Kidney (tissue), 14 donors: ENCODE data around the gene SURF1. TPM values are rescaled to one million over a fixed set of nuclear protein-coding genes. Genes with fewer than 3 reads are reported as not detected.

Experiments
- DNase-seq, 5 donors: peaks; one replicate each; pipeline ENCODE4 v3.0.0-alpha.2; 2013 to 2020
- FAIRE-seq: peaks from 2 replicates; lab custom pipeline; 2012; peaks lifted over from hg19 to GRCh38; lab: Jason Lieb, UNC
- H3K27ac ChIP-seq, 2 donors: one replicate each; pipeline ENCODE4 v1.7.0; 2013; ENCODE audit warnings: low read depth in 2 of 2, low read length in 2 of 2, inconsistent platforms in 1 of 2
- H3K27me3 ChIP-seq: one replicate; pipeline ENCODE4 v1.7.1; 2013; ENCODE audit warnings: low read length, inconsistent platforms; ENCODE audit not compliant: control insufficient read depth, insufficient read depth
- H3K36me3 ChIP-seq, 3 donors: one replicate each; pipeline versions ENCODE4 v1.7.0 to v1.7.1; 2013; ENCODE audit warnings: low read length in 3 of 3, control low read depth in 1 of 3, inconsistent platforms in 1 of 3; ENCODE audit not compliant: insufficient read depth in 3 of 3, control insufficient read depth in 2 of 3
- H3K4me1 ChIP-seq, 3 donors: one replicate each; pipeline versions ENCODE4 v1.7.0 to v1.7.1; 2013; ENCODE audit warnings: low read length in 3 of 3, inconsistent platforms in 1 of 3, low read depth in 1 of 3; ENCODE audit not compliant: control insufficient read depth in 2 of 3, insufficient read depth in 2 of 3
- H3K4me3 ChIP-seq, 3 donors: one replicate each; pipeline versions ENCODE4 v1.7.0 to v1.8.1; 2013; ENCODE audit warnings: low read length in 3 of 3, control low read depth in 1 of 3, inconsistent platforms in 1 of 3
- H3K9ac ChIP-seq, 3 donors: one replicate each; pipeline versions ENCODE4 v1.7.0 to v1.7.1; 2013; ENCODE audit warnings: low read length in 3 of 3, control low read depth in 1 of 3, inconsistent platforms in 1 of 3
- H3K9me3 ChIP-seq, 3 donors: one replicate each; pipeline versions ENCODE4 v1.7.0 to v1.7.1; 2013; ENCODE audit warnings: low read length in 3 of 3, control low read depth in 1 of 3, inconsistent platforms in 1 of 3; ENCODE audit not compliant: control insufficient read depth in 2 of 3, insufficient read depth in 1 of 3
- intact Hi-C: fragments of 100-400 bp; cut with DNase I; formaldehyde crosslinking; loops from one replicate; pipeline ENCODE4 v1.11.1; 2022
- polyA plus RNA-seq: library from polyadenylated mRNA; stranded (reverse); fragments of 350-450 nt; fragmentation: Illumina TruSeq; extraction: RNeasy Lipid Tissue Mini Kit (QIAGEN cat#74804); gene quantifications from one replicate; pipeline ENCODE4 v1.2.3, GENCODE V29; 2014; ENCODE audit warnings: low read depth, low replicate concordance; ENCODE audit not compliant: insufficient read depth
- total RNA-seq: library from RNA; stranded (reverse); fragmentation: NEBNext Ultra II Directional; extraction: Animal tissue kit (Norgen Biotek cat#: 25700); gene quantifications from one replicate; pipeline ENCODE4 v1.2.1, GENCODE V29; 2021
- TF ChIP-seq, protein P1 (sequence below): IDR thresholded peaks from 3 replicates; pipeline ENCODE4 v1.5.1; 2012; ENCODE audit warnings: mild to moderate bottlenecking, moderate library complexity, borderline replicate concordance; ENCODE audit not compliant: insufficient read depth; ENCODE audit errors: extremely low read depth
- donor health status: control.
- donor health status: control.
- donor health status: control.
- donor health status: control.
- donor health status: control.
- donor health status: DM: yes; HTN: yes; CAD: no.
- donor health status: Normal renal cell carcinoma (clear cell type).

The SURF1 gene
- total and polyA plus RNA-seq, 2 donors from 2014 or later = 45.0 to 165 TPM

DNA sequence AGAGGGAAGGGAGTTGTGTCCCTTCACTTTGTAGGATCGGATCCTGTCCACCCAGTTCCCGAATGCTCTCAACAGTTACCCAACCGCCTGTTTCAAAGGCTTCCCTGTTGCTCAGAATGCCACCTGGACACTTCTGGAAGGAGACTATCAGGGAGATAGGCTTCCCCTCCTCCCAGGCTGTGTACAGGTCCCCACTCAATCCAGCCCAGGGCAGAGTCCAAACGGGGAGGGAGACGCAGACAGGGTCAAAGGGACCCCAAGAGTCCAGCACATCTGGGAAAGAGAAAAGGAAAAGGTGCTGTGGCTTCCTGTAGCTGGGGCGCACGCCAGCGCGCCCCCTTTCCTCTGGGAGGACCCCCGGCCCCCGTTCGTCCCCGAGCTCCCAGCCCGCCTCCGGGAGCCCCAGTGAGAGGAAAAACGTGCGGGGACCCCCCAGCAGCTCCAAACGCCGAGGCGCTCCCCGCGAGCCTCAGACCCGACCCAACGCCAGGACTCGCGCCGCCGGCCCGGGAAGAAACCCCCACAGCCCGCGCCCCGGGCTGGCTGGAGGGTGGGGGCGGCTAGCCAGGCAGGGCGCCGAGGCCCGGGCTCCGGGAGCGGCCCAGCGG is 18.9 kb upstream of the SURF1 start:
- Histone ChIP-seq H3K27ac (peak overlapping the region; percentile 77 to 89), H3K36me3 (peaks cover 2 to 11% (median 3%) of the 10 kb centered on the region in 3 donors), H3K9ac (peak overlapping the region; percentile 79 to 98 (median 92)), H3K4me3 (peak overlapping the region; percentile 77 to 95 (median 87)), H3K27me3 (no peaks in the 10 kb centered on the region), H3K4me1 (peaks cover 0 to 31% (median 14%) of the 10 kb centered on the region in 3 donors), H3K9me3 (peaks cover 0 to 3% (median 0%) of the 10 kb centered on the region in 3 donors)
- DNase-seq = peak in 4 of 5 donors; percentile 37 to 66 (median 56)
- intact Hi-C loops = no loop called here
- FAIRE-seq = no peak
- TF ChIP-seq, protein P1, sequence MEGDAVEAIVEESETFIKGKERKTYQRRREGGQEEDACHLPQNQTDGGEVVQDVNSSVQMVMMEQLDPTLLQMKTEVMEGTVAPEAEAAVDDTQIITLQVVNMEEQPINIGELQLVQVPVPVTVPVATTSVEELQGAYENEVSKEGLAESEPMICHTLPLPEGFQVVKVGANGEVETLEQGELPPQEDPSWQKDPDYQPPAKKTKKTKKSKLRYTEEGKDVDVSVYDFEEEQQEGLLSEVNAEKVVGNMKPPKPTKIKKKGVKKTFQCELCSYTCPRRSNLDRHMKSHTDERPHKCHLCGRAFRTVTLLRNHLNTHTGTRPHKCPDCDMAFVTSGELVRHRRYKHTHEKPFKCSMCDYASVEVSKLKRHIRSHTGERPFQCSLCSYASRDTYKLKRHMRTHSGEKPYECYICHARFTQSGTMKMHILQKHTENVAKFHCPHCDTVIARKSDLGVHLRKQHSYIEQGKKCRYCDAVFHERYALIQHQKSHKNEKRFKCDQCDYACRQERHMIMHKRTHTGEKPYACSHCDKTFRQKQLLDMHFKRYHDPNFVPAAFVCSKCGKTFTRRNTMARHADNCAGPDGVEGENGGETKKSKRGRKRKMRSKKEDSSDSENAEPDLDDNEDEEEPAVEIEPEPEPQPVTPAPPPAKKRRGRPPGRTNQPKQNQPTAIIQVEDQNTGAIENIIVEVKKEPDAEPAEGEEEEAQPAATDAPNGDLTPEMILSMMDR = no peak

DNA sequence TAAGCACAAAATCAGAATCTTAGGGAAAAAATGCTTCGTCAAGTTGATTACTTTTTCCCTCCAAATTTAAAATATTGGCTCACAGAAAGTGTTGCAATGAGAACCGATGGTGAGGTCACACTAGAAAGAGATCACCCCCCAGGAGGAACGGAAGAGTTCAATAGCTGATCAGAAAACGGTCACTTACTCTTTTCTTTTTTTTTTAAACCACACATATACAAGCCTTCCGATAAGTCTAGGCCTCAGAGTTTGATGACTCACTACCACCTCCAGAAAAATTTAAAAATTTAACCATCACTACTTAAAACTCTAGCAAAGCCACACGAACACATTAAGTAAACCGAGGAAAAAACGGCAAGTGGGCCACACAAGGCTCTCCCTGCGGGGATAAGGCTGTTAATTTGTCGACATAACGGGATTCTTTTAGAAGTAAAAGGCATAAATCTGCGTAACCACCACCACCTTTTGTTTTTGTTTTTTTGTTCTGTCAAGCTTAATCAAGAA is 18.4 kb upstream of the SURF1 start:
- intact Hi-C loops = no loop called here
- Histone ChIP-seq H3K9me3 (peaks cover 0 to 3% (median 0%) of the 10 kb centered on the region in 3 donors), H3K9ac (peak overlapping the region; percentile 79 to 98 (median 92)), H3K4me3 (peak overlapping the region; percentile 77 to 95 (median 87)), H3K27me3 (no peaks in the 10 kb centered on the region), H3K4me1 (peaks cover 0 to 35% (median 14%) of the 10 kb centered on the region in 3 donors), H3K36me3 (peaks cover 2 to 12% (median 6%) of the 10 kb centered on the region in 3 donors), H3K27ac (peak overlapping the region in 1 of 2 donors; percentile 89)
- TF ChIP-seq, protein P1 = no peak
- DNase-seq = no peak
- FAIRE-seq = no peak

DNA sequence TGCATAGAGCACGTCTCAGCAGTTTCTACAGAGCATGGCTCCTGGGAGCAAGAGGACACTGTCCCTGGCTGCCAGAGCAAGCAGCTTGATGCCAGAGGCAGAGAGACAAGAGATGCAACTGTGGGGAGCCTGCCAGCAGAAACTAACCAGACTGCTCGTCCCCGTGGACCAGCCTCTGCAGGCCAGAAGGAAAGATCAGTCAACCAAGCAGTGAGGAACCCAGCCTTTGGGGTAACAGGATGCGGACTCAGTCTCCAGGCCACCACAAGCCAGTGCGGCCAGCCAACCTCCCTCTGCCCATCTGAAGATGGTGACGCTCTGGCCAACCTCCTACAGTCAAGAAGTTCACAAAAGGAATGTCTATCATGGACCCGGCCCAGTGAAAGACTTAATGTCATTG is 15.9 kb upstream of the SURF1 start:
- TF ChIP-seq, protein P1 = no peak
- intact Hi-C loops = no loop called here
- no peak for DNase-seq
- Histone ChIP-seq H3K27ac (no peak overlapping the region), H3K9me3 (no peaks in the 10 kb centered on the region), H3K9ac (peak overlapping the region in 1 of 3 donors; percentile 31), H3K27me3 (no peaks in the 10 kb centered on the region), H3K4me1 (peaks cover 0 to 60% (median 36%) of the 10 kb centered on the region in 3 donors), H3K4me3 (no peak overlapping the region), H3K36me3 (peaks cover 2 to 13% (median 7%) of the 10 kb centered on the region in 3 donors)
- no peak for FAIRE-seq
